HL-60/S4 (cell line): ENCODE measurements around the gene SLK.

Experiments used
- in situ Hi-C: fragments of 300-500 bp; cut with MboI; formaldehyde crosslinking; loops from 2 replicates; pipeline ENCODE4 v1.14.3; 2022; ENCODE audit warnings: low sequenced_read_pairs

SLK gene

DNA sequence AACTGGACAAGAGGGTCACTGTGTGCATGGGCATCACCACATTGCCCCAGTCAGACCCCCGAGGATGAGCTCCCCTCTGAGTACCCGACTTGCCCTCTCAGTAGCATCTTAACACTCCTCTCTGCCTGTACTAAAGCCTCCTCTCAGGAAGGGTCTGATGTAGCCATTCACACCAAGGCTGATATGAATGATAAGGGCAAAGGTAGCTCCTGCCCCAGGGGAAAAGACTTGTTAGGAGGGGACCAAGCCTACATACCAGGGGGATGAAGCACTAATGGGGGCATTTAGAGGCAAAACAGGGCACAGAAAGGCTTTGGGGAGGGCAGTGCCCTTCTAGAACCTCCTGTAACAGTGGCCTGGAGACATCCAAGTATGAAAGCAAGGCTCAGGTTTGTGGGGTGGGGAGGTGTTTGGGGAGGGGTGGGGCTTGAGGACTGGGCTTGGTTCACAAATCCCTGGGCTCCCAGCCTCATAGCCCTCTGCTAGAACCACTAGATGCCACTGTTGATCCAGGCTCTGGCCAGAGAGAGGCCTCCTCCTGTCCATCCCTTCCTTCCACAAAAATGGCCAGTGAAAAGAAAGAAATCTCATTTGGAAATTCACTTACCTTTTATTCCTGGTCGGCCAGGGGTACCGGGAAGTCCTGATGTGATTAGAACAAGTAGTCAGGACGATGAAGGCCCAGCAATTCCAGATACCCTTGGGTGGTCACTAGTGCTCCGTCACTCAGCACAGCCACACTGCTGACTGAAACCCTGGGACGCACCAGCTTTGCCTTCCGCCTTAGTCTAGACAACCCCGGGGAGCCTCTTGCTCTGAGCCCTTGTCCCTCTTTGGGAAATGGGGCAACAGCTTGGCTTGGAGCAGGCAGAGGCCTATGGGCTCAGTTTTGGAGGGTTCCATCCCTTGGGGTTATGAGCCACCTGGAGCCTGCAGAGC is 78.5 kb downstream of the SLK start:
- in situ Hi-C loops: no loop called here

DNA sequence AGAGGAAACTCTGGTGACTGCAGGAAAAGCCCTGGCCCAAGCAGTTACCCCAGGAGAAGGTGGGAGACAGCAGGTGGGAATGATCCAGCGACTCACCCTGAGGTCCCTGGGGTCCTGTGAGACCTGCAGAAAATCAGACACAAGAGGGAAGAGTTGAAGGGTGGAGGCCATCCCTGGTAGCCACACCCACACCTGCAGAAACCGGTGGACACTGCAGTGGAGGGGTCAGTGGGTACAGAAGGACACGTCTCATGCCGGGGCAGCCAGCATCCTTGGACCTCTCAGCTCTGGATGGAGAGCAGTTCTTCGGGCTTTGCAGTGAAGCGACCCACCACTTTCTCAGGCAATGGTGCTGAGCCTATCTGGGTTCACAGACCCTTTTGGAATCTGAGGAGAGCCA is 79.7 kb downstream of the SLK start:
- in situ Hi-C loops: no loop called here

DNA sequence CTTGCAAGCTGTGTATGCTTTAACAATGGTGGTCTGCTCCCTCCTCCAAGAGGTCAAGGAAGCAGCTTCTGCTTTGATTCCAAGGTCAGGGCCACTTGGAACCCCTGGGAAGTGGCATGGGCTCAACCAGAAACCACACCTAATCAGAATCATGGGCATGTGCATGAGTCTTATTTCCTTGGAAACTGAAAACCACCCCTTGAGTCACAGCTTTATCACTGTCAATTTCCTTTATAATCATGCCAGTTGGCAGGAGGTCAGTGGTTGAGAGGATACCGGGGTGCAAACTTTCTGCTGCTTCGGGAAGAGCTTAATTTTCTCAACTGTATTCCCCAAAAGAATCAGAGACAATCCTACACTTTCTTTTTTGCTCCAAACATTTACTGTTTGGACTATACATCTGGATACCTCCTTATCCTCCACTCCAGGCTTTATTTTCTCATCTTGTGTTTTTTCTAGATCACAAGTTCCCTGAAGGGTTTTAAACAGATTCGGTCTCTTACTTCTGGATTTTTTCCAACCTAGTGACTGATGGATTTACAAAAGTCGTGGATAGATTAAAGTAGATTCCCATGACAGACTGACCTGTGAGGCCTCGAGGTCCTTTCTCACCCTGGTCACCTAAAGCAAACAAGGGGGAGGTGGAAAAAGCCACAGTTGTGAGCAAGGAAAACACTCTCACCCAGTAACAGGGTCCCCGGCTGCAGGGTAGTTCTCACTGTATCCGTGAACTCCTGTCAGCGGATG is 82.7 kb downstream of the SLK start:
- in situ Hi-C loops: no loop called here

DNA sequence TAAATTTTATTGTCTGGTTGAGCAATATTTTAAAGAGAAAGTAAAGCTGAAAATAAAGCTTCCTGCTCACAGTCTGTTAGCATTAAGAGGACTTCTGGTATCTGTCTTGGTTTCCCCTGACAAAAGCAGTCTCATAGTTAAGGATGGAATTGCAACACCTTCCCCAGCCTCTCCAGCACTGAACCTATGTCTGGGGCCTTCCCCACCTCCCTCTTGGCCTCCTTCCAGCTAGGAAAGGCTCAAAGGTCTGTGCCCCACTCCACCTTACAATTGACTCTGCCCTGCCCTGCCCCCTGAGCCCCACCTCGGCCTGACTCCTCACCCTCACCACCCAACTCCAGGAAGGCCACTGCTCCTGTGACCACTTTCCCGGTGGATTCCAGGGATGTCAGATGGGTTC is 85.5 kb downstream of the SLK start:
- in situ Hi-C loops: no loop called here

DNA sequence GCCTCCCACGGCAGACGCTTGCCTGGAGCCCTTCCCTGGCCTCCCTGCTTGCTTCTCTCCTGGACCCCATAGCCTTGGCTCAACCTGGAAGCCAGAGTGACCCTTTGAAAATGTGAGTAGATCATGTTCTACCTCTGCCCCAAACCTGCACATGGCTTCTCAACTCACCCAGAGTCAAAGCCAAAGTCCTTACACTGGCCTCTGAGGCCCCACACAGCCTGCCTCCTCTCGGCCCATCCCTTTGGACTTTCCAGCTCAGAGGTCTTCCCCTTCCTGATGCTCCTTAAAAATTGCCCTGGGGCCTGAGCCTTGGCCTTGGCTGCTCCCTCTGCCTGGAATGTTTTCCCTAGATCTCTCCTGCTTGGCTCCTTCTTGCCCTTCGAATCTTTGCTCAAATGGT is 86.3 kb downstream of the SLK start:
- in situ Hi-C loops: no loop called here

DNA sequence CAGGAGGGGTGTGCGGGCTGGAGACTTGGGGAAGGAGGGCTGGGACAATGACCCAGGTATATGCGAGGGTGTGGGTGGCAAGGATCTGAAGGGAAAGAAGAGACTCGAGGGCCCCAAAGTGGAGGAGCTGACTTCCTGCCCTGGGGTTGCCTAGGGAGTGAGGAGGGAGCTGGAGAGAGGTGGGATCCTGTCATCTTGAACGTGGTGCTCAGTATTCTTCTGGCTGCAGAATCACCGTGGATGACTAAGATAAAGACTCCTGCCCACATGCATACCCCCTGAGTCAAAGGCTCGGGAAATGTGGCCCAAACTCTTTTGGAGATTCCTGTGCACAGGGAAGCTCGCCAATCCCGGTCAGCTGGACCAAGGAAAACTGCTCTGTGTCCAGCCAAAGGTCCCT is 87.5 kb downstream of the SLK start:
- in situ Hi-C loops: no loop called here

DNA sequence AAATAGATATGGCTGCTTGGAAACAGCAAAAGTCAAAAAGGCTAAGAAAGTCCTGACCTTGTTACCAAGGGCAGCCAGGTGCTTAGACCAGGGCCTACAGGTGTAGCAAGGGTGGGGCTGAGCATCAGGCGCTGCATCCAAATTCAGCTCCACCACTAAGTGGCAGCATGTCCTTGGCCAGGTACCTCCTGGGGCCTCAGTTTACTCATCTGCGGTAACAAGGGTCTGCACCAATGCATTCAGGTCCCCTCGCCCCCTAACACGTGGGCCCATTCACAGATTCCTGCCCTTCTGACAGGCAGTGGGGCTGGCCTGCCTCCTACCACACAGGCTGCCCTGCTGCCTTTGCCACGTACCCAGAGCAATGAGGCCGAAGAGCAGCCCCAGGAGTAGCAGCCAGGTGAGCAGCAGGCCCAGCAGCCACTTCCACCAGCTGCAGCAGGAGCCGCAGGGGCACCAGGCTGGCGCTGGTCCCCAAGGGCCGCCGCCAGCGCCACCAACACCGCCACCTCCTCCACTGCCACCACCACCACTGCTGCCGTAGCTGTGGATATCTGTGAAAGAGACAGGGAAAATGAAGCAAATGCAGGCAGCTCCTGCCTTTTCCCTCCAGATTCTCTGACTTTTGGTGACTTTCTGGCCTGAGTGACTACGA is 89.8 kb downstream of the SLK start:
- in situ Hi-C loops: no loop called here

DNA sequence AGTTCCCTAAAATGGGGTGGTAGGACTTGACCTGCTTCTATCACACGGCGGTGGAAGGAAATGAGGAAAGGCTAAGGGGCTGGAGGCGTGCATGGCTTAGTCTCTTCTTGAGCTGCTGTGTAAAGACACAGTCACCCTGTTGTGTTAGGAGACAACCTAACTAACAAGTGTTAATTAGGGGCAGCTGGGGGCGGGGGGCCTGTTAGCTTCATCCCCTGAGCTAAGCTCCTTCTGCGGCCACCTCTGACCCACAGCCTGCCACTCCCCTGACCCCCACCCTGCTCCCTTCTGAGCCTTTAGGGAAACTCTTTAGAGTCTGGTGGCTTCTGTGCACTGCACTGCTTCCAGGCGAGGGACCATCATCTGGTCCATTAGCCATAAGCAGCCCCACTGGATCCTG is 90.8 kb downstream of the SLK start:
- in situ Hi-C loops: no loop called here

DNA sequence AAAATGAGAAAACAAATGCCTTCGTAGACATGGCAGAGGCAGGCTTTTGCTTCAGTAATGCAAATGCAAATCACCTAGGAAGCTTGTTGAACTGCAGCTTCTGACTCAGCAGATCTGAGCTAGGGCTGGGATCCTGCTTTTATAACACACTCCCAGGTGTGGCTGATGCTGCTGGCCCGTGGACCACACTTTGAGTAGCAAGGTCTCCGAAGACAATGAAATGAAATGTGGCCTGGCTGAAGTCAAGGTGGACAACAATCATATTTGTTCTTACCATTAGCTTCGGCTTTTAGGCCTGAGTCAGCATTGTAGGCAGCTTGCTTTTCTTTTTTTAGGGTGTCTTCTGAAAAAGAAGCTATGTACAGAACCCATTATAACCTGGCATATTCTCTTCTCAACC is 92.4 kb downstream of the SLK start:
- in situ Hi-C loops: no loop called here

DNA sequence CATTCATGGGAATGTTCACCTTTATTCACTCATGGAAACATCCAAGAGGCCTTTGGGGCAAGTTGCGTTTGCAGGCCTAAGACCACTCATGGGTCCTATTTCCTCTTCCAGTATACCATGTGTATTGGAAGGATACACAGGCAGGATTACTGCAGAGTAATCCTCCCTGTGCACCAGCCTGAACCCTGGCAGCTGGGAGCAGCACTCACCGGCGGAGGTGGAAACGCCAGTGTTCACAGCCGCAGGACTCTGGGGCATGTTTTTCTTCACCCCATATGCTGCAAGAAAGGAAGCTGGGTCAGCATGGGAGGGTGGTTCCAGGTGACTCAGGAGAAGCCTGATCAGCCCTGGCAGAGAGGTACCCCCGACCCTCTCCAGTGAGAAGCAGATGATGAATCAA is 94.3 kb downstream of the SLK start:
- in situ Hi-C loops: no loop called here

DNA sequence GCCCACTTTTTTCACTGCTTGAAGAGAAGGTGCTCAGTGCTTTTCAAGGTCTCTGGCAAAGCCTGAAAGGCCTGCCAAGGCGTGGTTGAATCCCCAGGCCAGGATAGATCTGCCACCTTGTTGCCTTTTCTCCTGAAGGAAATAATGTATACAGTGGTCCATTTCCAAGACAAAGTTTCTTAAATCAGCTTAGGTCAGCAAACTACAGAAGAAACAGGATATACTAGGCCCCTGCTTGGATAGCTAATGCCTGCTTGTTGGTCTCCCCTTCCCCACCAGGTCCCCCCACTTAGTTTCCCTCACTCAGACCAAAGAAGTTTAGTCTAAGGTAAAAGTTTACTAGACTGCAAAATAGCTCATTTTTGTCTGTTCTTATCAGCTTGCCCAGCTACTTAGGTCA is 98.8 kb downstream of the SLK start:
- in situ Hi-C loops: no loop called here

DNA sequence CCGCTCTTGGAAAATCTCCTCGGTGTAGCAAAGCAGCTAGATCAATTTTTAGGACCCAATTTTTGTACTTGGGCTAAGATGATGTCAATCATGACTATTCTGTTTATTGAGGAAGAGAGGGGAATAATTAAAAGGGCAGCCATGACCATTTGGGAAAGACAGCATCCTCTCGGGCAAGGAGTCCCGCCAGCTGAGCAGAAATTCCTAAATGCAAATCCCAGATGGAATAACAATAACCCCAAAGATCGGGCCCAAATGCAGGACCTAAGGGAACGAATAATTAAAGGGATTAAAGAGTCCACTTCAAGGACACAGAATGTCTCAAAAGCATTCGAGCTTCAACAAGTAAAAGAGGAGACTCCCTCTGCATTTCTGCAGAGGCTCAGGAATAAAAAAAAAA is 100.0 kb downstream of the SLK start:
- in situ Hi-C loops: no loop called here

DNA sequence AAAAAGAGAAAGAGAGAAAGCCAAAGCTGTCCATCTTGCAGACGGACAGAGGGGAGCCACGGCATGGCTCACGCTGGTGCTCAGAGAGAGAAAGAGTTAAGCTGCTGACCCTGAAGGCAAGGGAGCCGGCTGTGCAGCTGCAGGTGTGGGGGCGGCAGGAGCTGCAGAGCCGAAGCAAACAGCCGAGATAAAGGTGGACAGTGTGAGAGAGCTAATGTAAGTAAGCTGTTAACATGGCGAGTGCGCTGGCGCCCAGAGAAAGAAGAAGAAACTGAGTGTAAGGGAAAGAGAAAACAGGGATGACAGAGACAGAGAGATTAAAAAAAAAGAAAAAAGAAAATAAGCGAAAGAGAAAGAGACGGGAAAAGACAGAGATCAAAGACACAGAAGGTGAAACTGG is 100.6 kb downstream of the SLK start:
- in situ Hi-C loops: no loop called here

DNA sequence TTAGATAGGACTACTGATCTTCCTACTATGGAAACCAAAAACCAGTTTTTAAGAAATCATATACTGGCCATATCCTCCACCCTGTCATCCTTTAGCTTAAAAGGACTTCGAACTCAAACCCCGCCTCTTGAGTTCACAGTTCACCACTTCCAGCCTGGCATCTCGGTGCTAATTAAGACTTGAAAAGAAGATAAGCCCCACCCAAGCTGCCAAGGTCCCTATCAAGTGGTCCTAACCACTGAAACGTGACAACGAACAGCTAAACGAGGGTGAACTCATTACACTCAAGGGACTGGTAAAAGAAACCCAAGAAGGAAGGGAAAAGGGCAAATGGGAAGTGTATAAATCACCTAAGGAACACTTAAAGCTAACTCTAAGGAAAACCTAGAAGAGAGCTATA is 102.7 kb downstream of the SLK start:
- in situ Hi-C loops: no loop called here

DNA sequence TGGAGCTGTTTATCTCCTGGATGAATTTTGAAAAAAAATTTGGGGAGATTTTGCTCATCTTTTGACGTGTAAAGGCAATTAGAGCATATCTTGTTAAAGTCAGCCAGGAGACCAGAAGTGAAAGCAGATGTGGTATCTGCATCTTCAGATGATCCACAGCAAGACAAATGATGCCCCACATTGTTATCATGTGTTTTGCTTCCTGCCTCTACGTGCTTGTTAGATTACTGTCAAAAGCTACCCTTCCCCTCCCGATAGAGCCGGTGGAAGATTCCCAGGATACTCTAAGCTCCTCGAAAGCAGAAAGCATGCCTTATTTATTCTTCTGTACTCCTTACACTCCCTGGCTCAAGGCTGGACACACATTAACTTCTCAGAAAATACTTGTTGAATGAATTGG is 105.8 kb downstream of the SLK start:
- in situ Hi-C loops: no loop called here

DNA sequence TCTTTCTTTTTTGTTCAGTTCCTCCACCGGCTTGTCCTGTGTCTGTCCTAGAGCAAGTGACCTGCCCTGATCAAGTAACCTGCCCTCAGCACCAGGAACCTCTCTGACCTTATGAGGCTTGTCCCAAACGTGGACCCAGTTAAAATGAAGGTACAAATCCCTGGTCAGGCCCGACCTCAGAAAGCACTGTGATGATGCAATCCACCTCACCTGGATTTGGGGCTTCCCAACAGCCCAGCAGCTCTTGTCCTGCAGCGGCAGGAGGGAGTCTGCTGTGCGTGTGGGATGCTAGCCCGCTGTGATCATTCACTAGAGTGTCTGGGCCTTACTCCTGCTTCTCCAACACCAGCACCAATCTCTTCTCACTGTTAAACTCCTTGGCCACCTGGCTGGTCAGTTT is 107.6 kb downstream of the SLK start:
- in situ Hi-C loops: no loop called here

DNA sequence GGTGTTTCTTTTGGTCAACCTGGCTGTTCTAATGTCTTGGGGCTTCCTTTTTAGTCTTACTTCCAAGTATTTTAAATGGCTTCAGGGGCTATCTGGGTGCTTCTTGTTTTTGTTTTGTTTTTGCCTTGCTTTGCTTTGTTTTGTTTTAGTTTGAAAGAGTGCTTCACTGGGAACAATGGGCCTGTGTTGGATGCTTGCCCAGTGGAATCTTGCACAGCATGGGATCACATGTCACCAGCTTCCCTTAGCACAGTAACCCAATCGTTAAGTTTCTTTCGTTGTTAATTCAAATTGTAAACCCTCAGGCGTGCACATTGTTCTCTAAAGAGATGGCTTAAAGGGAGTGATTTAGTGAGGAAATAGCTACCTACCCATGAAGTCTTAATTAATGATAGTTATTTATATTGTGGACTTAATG is 109.8 kb downstream of the SLK start:
- in situ Hi-C loops: no loop called here

DNA sequence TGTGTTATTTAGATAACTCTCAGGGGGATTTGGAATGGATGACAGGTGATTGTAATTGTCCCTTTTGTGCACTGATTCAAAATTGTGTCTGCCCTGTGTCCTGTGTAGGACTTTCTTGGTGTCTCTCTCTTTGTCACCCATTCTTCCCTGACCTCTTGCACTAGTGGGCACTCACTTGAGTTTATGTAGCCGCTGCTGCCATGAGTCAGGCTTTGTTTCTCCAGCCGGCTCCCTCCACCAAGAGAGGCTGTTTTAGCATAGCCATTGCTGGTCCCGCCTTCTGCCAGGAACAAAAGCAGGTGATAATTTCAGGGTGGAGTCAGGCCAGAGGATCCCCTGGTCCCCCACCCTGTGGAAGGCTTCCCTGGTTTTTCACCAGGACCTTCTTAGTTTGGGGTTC is 110.3 kb downstream of the SLK start:
- in situ Hi-C loops: no loop called here

DNA sequence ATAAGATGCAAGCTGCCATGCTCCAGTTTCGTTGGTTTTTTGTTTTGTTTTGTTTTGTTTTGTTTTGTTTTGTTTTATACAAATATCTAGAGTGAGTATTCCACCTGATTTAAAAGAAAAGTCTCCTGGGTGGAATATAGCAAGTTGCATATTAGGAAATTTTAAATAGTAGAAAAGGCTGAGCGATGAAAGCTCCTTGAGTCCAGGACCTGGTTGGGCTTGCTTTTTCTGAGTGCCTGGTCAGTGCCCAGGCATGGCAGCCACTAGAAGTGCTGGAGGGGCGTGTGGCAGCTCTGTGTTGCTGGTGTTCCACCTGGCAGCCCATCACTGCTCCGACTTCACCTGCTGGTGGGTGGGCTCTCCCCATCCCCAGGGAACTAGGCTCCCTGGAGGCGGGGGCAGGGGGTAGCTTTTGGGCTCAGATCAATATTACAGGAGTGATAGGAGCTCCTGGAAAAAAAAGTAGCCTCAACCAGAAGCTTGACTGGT is 110.8 kb downstream of the SLK start:
- in situ Hi-C loops: no loop called here
